ENCODE measurements around the gene GADL1. TPM values are rescaled to one million over a fixed set of nuclear protein-coding genes. Genes with fewer than 3 reads are reported as not detected.

GADL1 gene
- total and polyA plus RNA-seq, 4 donors = 0.01 to 2.4 (median 0.05) TPM

- 71 to 73% methylated on average over 7 of the region's 7 CpGs for WGBS, 2 donors
- no peaks in the 10 kb centered on the region for H3K27me3 ChIP-seq (ENCODE audit: control insufficient read depth in 3 of 3, insufficient read depth in 3 of 3, low read length in 2 of 3)
- no peak for DNase-seq
Observed at GRCh38 chr3:30908456-30909037, 14.1 kb upstream of the GADL1 start.

DNA sequence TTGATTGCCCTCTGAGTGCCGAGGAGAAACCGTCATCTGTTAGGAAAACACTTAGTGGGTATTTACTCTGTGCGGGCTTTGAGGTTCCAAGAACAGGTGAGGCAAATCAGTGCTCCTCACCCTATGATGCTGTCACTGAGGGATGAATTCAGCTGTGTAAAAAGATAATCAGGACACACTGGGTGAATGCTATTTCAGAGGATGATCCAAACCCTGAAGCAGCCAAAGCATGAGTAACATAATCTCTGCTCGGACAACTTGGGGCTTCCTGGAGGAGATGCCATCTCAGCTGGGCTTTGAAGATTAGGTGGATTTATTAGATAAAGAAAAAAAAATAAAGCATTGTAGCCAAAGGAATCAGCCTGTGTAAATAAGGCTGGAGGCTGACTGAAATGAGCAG, 10.5 kb upstream of the GADL1 start:
- ATAC-seq (ENCODE audit: insufficient read depth, low FRiP score) = no peak
- DNase-seq = no peak

More at GRCh38 chr3:30908456-30909037, 14.1 kb upstream of the GADL1 start:
- peaks cover 0 to 5% (median 0%) of the 10 kb centered on the region in 5 donors for H3K4me1 ChIP-seq (ENCODE audit: control insufficient read depth in 5 of 5, insufficient read depth in 5 of 5, low read length in 5 of 5)
- no peak overlapping the region for H3K27ac ChIP-seq (ENCODE audit: low read depth in 1 of 2, low read length in 1 of 2)
- H3K36me3 ChIP-seq (ENCODE audit: control insufficient read depth in 4 of 4, insufficient read depth in 4 of 4, low read length in 4 of 4) = no peaks in the 10 kb centered on the region
- H3K9me3 ChIP-seq (ENCODE audit: control insufficient read depth in 4 of 4, insufficient read depth in 3 of 4, low read length in 3 of 4) = no peaks in the 10 kb centered on the region
- no peak overlapping the region for H3K4me3 ChIP-seq
- ATAC-seq (ENCODE audit: insufficient read depth, low FRiP score) = no peak
- no peak overlapping the region for H3K9ac ChIP-seq (ENCODE audit: insufficient read depth in 1 of 2, low read length in 2 of 2)
- TF ChIP-seq CTCF (IDR thresholded peaks at IDR 0.05; ENCODE audit: control extremely low read depth, extremely low read depth) = no peak

DNA sequence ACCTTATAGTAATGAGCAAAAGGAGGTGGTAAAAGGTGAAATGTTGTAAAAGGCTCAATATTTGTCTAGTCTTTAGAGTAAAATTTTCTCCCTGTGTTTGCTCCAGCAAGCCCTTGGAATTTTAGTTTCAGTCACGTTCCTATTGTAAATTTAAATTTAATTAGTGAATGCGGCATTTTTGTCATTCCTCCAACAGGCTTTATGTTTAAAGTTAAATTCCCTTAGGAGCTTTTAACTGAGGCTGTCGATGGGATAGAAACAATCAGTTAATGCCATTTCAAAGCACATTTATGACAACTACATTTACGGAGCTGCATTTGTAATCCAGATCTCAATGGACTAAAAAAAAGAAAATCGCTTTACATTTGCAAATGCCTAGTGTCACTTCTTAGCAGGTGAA, 868 bp upstream of the GADL1 start:
- Histone ChIP-seq H3K9me3 (ENCODE audit: control insufficient read depth in 4 of 4, insufficient read depth in 3 of 4, low read length in 3 of 4) (no peaks in the 10 kb centered on the region), H3K9ac (ENCODE audit: insufficient read depth in 1 of 2, low read length in 2 of 2) (no peak overlapping the region), H3K27ac (ENCODE audit: low read depth in 1 of 2, low read length in 1 of 2) (no peak overlapping the region), H3K4me1 (ENCODE audit: control insufficient read depth in 5 of 5, insufficient read depth in 5 of 5, low read length in 5 of 5) (peaks cover 0 to 9% (median 0%) of the 10 kb centered on the region in 5 donors), H3K36me3 (ENCODE audit: control insufficient read depth in 4 of 4, insufficient read depth in 4 of 4, low read length in 4 of 4) (no peaks in the 10 kb centered on the region), H3K27me3 (ENCODE audit: control insufficient read depth in 3 of 3, insufficient read depth in 3 of 3, low read length in 2 of 3) (peaks cover 0 to 29% (median 19%) of the 10 kb centered on the region in 3 donors), H3K4me3 (no peak overlapping the region)
- ATAC-seq (ENCODE audit: insufficient read depth, low FRiP score) (no peak), DNase-seq (no peak)
- no peak for TF ChIP-seq CTCF (IDR thresholded peaks at IDR 0.05; ENCODE audit: control extremely low read depth, extremely low read depth)
- 91 to 95% methylated on average over 5 of the region's 5 CpGs for WGBS, 2 donors

More for the DNA sequence above, 10.5 kb upstream of the GADL1 start:
- Histone ChIP-seq H3K9me3 (ENCODE audit: control insufficient read depth in 4 of 4, insufficient read depth in 3 of 4, low read length in 3 of 4) (no peaks in the 10 kb centered on the region), H3K27ac (ENCODE audit: low read depth in 1 of 2, low read length in 1 of 2) (no peak overlapping the region), H3K4me1 (ENCODE audit: control insufficient read depth in 5 of 5, insufficient read depth in 5 of 5, low read length in 5 of 5) (peaks cover 0 to 5% (median 0%) of the 10 kb centered on the region in 5 donors), H3K27me3 (ENCODE audit: control insufficient read depth in 3 of 3, insufficient read depth in 3 of 3, low read length in 2 of 3) (no peaks in the 10 kb centered on the region), H3K4me3 (no peak overlapping the region), H3K9ac (ENCODE audit: insufficient read depth in 1 of 2, low read length in 2 of 2) (no peak overlapping the region), H3K36me3 (ENCODE audit: control insufficient read depth in 4 of 4, insufficient read depth in 4 of 4, low read length in 4 of 4) (no peaks in the 10 kb centered on the region)
- no peak for TF ChIP-seq CTCF (IDR thresholded peaks at IDR 0.05; ENCODE audit: control extremely low read depth, extremely low read depth)
- 57 to 82% methylated on average over 4 of the region's 4 CpGs for WGBS, 2 donors

Data from lung (tissue), 12 donors.